ENCODE results near the gene SETD7. TPM values are rescaled to one million over a fixed set of nuclear protein-coding genes. Genes with fewer than 3 reads are reported as not detected.

The SETD7 gene
- total RNA-seq, 1 donor from 2014 or later: 8.2 TPM

GRCh38 chr4:139559687-139560086 is 3.7 kb upstream of the SETD7 start:
- no peak overlapping the region for H3K4me3 Mint-ChIP-seq
- DNase-seq (ENCODE audit: low spot score): no peak
- peaks cover 20% of the 10 kb centered on the region for H3K4me1 ChIP-seq

GRCh38 chr4:139559089-139559479 is 3.1 kb upstream of the SETD7 start:
- no peak overlapping the region for H3K27ac Mint-ChIP-seq
- Histone ChIP-seq H3K4me2 (no peak overlapping the region), H3K36me3 (no peaks in the 10 kb centered on the region), H3F3A (ENCODE audit: low read depth) (peaks cover 29% of the 10 kb centered on the region), H3K9ac (no peak overlapping the region), H3K27ac (no peak overlapping the region), H3K4me1 (peaks cover 26% of the 10 kb centered on the region), H3K79me2 (ENCODE audit: low read depth) (no peaks in the 10 kb centered on the region), H3K9me3 (ENCODE audit: low read depth) (no peaks in the 10 kb centered on the region), H4K20me1 (ENCODE audit: low read depth) (no peaks in the 10 kb centered on the region), H2AFZ (replicated peaks) (no peak overlapping the region), H3K4me3 (no peak overlapping the region), H3K27me3 (peaks cover 69% of the 10 kb centered on the region)
- H3K4me1 Mint-ChIP-seq: peaks cover 48% of the 10 kb centered on the region
- TF ChIP-seq EZH2phosphoT487 (IDR thresholded peaks at IDR 0.05) (no peak), CTCF (IDR thresholded peaks at IDR 0.05) (no peak), EZH2 (IDR thresholded peaks at IDR 0.05) (no peak)
- peaks cover 29% of the 10 kb centered on the region for H3K27me3 Mint-ChIP-seq (ENCODE audit: insufficient read depth, low read depth)
- no peak for DNase-seq (ENCODE audit: low spot score)
- H3K4me3 Mint-ChIP-seq: peak overlapping the region; percentile 29
- no peaks in the 10 kb centered on the region for H3K36me3 Mint-ChIP-seq
- H3K9me3 Mint-ChIP-seq: no peaks in the 10 kb centered on the region

More at GRCh38 chr4:139559687-139560086, 3.7 kb upstream of the SETD7 start:
- no peak for TF ChIP-seq EZH2phosphoT487 (IDR thresholded peaks at IDR 0.05)
- H3K27me3 Mint-ChIP-seq (ENCODE audit: insufficient read depth, low read depth): peaks cover 29% of the 10 kb centered on the region
- H3K27me3 ChIP-seq: peaks cover 63% of the 10 kb centered on the region
- peaks cover 42% of the 10 kb centered on the region for H3K4me1 Mint-ChIP-seq
- H3K9me3 ChIP-seq (ENCODE audit: low read depth): no peaks in the 10 kb centered on the region
- H3K4me3 ChIP-seq: no peak overlapping the region
- peaks cover 23% of the 10 kb centered on the region for H3F3A ChIP-seq (ENCODE audit: low read depth)
- no peaks in the 10 kb centered on the region for H3K79me2 ChIP-seq (ENCODE audit: low read depth)
- no peaks in the 10 kb centered on the region for H4K20me1 ChIP-seq (ENCODE audit: low read depth)
- no peak overlapping the region for H2AFZ ChIP-seq (replicated peaks)
- H3K4me2 ChIP-seq: no peak overlapping the region
- H3K27ac ChIP-seq: no peak overlapping the region
- H3K9ac ChIP-seq: no peak overlapping the region
- no peak overlapping the region for H3K27ac Mint-ChIP-seq
- H3K36me3 ChIP-seq: no peaks in the 10 kb centered on the region
- peaks cover under 1% of the 10 kb centered on the region for H3K9me3 Mint-ChIP-seq
- H3K36me3 Mint-ChIP-seq: no peaks in the 10 kb centered on the region

GRCh38 chr4:139558235-139559088 is 2.4 kb upstream of the SETD7 start:
- Histone ChIP-seq H3K9ac (no peak overlapping the region), H3F3A (ENCODE audit: low read depth) (peaks cover 34% of the 10 kb centered on the region), H3K79me2 (ENCODE audit: low read depth) (no peaks in the 10 kb centered on the region), H3K4me2 (no peak overlapping the region), H4K20me1 (ENCODE audit: low read depth) (no peaks in the 10 kb centered on the region), H3K36me3 (no peaks in the 10 kb centered on the region), H3K4me3 (no peak overlapping the region), H3K9me3 (ENCODE audit: low read depth) (no peaks in the 10 kb centered on the region), H2AFZ (replicated peaks) (no peak overlapping the region), H3K4me1 (peaks cover 27% of the 10 kb centered on the region), H3K27ac (no peak overlapping the region), H3K27me3 (peaks cover 70% of the 10 kb centered on the region)
- Mint-ChIP-seq H3K27ac (no peak overlapping the region), H3K4me1 (peaks cover 54% of the 10 kb centered on the region), H3K36me3 (no peaks in the 10 kb centered on the region), H3K27me3 (ENCODE audit: insufficient read depth, low read depth) (peaks cover 29% of the 10 kb centered on the region), H3K9me3 (no peaks in the 10 kb centered on the region), H3K4me3 (peak overlapping the region; percentile 29)
- DNase-seq (ENCODE audit: low spot score): no peak
- no peak for TF ChIP-seq EZH2 (IDR thresholded peaks at IDR 0.05)
- TF ChIP-seq CTCF (IDR thresholded peaks at IDR 0.05): no peak
- no peak for TF ChIP-seq EZH2phosphoT487 (IDR thresholded peaks at IDR 0.05)

- no peaks in the 10 kb centered on the region for H3K36me3 Mint-ChIP-seq
- H3K27ac ChIP-seq: no peak overlapping the region
- peak; percentile 34 for DNase-seq (ENCODE audit: low spot score)
These were observed 1.6 kb upstream of the SETD7 start for GRCh38 chr4:139557556-139558110.

More at GRCh38 chr4:139557556-139558110, 1.6 kb upstream of the SETD7 start:
- peak overlapping the region; percentile 99 for H3K4me3 Mint-ChIP-seq
- H3K9ac ChIP-seq: no peak overlapping the region
- no peaks in the 10 kb centered on the region for H3K9me3 Mint-ChIP-seq
- H3K27me3 ChIP-seq: peaks cover 70% of the 10 kb centered on the region
- H2AFZ ChIP-seq (replicated peaks): no peak overlapping the region
- H3K4me2 ChIP-seq: peak overlapping the region; percentile 94
- H3K79me2 ChIP-seq (ENCODE audit: low read depth): no peaks in the 10 kb centered on the region
- H3K27ac Mint-ChIP-seq: no peak overlapping the region
- no peaks in the 10 kb centered on the region for H4K20me1 ChIP-seq (ENCODE audit: low read depth)
- TF ChIP-seq CTCF (IDR thresholded peaks at IDR 0.05) (no peak), EZH2 (IDR thresholded peaks at IDR 0.05) (no peak), EZH2phosphoT487 (IDR thresholded peaks at IDR 0.05) (no peak)
- peaks cover 62% of the 10 kb centered on the region for H3K4me1 Mint-ChIP-seq
- peaks cover 29% of the 10 kb centered on the region for H3K27me3 Mint-ChIP-seq (ENCODE audit: insufficient read depth, low read depth)
- H3F3A ChIP-seq (ENCODE audit: low read depth): peaks cover 40% of the 10 kb centered on the region
- no peaks in the 10 kb centered on the region for H3K36me3 ChIP-seq
- peak overlapping the region; percentile 59 for H3K4me3 ChIP-seq
- H3K9me3 ChIP-seq (ENCODE audit: low read depth): no peaks in the 10 kb centered on the region
- peaks cover 30% of the 10 kb centered on the region for H3K4me1 ChIP-seq

Measured in neural progenitor cell (in vitro differentiated cells).